HG02798 (cell line): ENCODE measurements around the gene LEP.
"Not testable (repeated sequence)": the region's sequence is repeated elsewhere in the genome, so short reads cannot be mapped to it uniquely, and the experiment has no call there.

Experiments
- ATAC-seq: cut with Tn5 transposase; IDR thresholded peaks from one replicate; pipeline ENCODE4 v1.9.1; 2021; ENCODE audit warnings: mild to moderate bottlenecking; ENCODE audit not compliant: unreplicated experiment, poor library complexity

LEP gene

GRCh38 chr7:128210590-128211570, 30.2 kb upstream of the LEP start:
- no peak for ATAC-seq

DNA sequence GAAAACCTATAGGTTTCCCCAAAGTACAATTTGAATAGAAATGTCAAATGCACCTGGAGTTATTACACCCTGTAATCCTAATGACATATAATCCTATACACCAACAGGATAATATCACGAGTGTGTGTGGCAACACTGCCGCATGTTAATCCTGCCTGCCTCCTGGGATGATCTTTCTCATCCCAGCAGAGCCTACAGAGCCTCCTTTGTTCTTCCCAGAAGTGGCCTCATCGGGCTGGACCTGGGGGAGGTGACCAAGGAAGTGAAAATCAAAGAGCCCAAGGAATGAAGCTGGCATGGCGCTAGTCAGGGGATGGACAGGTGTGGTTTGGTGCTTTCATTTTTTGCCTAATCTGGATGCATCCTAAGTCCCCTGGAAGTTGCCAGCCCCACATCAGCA, 29.5 kb upstream of the LEP start:
- no peak for ATAC-seq

DNA sequence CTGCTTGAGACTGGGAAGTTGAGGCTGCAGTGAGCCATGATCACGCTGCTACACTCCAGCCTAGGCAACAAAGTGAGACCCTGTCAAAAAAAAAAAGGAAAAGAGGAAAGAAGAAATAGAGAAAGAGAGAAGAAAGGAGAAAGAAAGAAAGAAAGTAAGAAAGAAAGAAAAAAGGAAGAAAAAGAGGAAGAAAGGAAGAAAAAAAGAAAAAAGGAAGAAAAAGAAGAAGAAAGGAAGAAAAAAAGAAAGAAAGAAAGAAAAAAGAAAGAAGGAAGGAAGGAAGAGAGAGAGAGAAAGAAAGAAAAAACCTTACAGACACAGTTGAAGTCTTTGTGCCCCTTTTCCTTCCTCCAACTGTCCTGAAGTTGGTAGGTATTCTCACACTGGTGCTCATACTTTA, 26.6 kb upstream of the LEP start:
- ATAC-seq: no peak

DNA sequence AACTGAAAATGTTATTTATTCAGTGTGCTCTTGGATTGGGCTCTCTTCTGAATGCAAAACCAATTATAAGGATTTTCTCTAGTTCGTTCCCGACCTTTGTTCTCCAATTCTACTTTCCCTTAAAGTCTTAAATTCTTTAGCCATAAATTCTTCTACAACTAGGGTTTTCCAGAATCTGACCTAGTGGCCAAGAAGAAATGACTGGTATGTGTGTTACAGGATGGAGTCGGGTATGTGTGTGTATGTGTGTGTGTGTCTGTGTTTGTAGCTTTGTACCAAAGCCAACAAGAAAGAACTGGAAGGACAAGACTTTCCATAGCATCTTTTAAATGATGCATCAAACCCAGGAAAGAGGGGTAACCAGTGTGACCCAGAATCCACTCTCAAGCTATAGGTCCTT, 25.8 kb upstream of the LEP start:
- no peak for ATAC-seq

DNA sequence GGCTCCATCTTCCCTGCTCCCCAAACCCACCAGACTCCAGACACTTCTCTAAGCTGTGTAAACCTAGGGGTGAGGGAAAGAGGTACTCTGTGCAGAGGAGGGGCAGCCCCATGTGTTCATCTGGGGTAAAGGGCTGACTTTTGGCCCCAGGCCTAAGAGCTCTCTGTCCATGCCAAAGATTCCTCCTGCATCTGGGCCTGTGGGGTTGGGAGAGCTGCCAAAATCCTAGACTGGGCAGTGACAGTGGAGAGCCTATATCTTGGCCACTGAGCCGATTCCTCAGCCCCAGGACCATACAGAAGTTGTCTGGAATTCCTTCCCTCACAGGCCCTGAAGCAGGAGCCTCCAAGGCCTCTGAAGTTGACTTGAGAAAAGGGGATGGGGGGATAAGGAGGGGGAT, 25.3 kb upstream of the LEP start:
- no peak for ATAC-seq

- ATAC-seq: no peak
Observed at GRCh38 chr7:128217030-128217805, 23.9 kb upstream of the LEP start.

GRCh38 chr7:128217967-128218652, 23.0 kb upstream of the LEP start:
- no peak for ATAC-seq

DNA sequence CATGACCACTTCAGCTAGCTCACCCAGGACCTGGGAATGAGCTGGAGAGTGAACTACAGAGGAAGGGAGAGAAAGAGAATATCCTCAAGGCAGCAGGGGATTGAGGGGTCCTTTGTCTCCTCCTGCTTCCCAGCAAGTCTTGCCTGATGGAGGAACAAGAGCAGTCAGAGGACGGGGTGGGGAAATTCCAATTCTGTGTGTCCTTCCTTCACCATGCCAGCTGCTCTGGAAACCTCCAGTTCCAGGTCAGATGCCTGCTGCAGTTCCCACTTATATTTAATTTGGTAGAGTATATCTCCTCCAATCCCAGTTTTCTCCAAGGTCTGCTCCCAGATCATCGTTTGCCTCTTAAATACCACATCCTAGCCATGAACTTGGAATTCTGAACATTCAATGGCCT, 21.4 kb upstream of the LEP start:
- ATAC-seq: no peak

- no peak for ATAC-seq
Observed at GRCh38 chr7:128221929-128222403, 19.1 kb upstream of the LEP start.

GRCh38 chr7:128226132-128226980, 14.7 kb upstream of the LEP start:
- no peak for ATAC-seq

DNA sequence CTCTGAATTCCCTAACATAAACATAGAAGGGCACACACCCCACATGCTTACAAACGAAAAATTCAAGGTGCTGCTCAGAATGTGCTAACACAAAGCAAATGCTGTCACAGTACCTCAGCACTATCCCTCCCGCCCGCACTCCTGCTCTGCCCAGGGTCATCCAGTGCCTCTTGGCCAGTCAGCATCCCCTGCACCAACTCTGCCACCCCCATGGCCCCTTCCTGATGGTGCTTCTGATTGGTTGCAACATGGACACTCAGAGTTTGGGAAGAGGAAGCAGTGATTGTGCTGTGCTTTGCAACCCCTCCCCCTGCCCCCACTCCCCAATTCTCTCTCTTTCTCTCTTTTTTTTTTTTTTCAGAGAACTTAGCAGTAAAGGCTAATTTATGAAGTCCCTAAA, 13.8 kb upstream of the LEP start:
- ATAC-seq: no peak

- ATAC-seq: no peak
Observed at GRCh38 chr7:128231021-128231420, 10.1 kb upstream of the LEP start.

- no peak for ATAC-seq
Observed at GRCh38 chr7:128231677-128232076, 9.4 kb upstream of the LEP start.

- no peak for ATAC-seq
Observed at GRCh38 chr7:128233471-128233870, 7.6 kb upstream of the LEP start.

GRCh38 chr7:128234476-128235026, 6.5 kb upstream of the LEP start:
- no peak for ATAC-seq

DNA sequence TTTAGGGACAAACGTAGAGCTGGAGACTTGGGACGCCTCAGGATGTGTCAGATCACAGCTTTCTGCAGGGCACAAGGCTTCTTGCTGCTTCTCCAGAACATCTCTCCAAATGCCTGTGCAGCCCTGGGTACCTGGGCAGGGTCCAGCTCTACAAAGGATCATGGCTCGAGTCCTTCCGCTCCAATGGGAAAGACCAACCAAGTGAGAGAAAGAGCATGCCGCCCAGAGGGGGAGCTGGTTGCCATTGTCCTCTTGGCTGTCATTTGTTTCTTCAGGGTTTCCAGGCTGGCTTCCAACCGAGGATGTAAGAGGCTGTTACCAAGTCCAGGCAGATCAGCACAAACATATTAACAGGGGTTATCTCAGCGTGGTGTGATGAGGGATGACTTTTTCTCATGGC, 5.6 kb upstream of the LEP start:
- no peak for ATAC-seq

- ATAC-seq: no peak
Observed at GRCh38 chr7:128236924-128237586, 4.0 kb upstream of the LEP start.

DNA sequence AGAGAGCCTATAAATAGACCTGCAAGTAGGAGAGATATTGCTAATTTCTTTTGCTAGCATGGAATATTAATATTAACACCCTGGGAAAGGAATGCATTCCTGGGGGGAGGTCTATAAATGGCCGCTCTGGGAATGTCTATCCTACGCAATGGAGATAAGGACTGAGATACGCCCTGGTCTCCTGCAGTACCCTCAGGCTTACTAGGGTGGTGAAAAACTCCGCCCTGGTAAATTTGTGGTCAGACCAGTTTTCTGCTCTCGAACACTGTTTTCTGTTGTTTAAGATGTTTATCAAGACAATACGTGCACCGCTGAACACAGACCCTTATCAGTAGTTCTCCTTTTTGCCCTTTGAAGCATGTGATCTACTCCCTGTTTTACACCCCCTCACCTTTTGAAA, 1.9 kb upstream of the LEP start:
- not testable (repeated sequence) for ATAC-seq

- no peak for ATAC-seq
Observed at GRCh38 chr7:128242661-128243060, 1.6 kb downstream of the LEP start.
